Gastroesophageal sphincter (tissue), 3 donors: ENCODE results near the gene ANKZF1.
A peak's percentile ranks its signal among the peaks of the same experiment; 100 is the strongest.

Experiments used
- CTCF ChIP-seq, 4 experiments: fragments of 200-600 bp in 2 of 4; fragments of 450-650 bp in 2 of 4; sonication (generic) in 1 of 4; IDR thresholded peaks; one replicate each; pipeline ENCODE4 v1.5.1; 2017 to 2019; ENCODE audit warnings: antibody characterized with exemption in 4 of 4, mild to moderate bottlenecking in 2 of 4, moderate library complexity in 2 of 4
- EP300 ChIP-seq: sonication (generic); formaldehyde crosslinking; IDR thresholded peaks from one replicate; pipeline ENCODE4 v1.6.1; 2017; ENCODE audit warnings: antibody characterized with exemption, mild to moderate bottlenecking
- POLR2A ChIP-seq, 2 donors: fragments of 450-650 bp; IDR thresholded peaks; one replicate each; pipeline ENCODE4 v1.6.1; 2017; ENCODE audit warnings: antibody characterized with exemption in 2 of 2, mild to moderate bottlenecking in 2 of 2, moderate library complexity in 1 of 2
- POLR2AphosphoS5 ChIP-seq: sonication (generic); formaldehyde crosslinking; IDR thresholded peaks from one replicate; pipeline ENCODE4 v1.6.1; 2017; ENCODE audit warnings: antibody characterized with exemption

DNA sequence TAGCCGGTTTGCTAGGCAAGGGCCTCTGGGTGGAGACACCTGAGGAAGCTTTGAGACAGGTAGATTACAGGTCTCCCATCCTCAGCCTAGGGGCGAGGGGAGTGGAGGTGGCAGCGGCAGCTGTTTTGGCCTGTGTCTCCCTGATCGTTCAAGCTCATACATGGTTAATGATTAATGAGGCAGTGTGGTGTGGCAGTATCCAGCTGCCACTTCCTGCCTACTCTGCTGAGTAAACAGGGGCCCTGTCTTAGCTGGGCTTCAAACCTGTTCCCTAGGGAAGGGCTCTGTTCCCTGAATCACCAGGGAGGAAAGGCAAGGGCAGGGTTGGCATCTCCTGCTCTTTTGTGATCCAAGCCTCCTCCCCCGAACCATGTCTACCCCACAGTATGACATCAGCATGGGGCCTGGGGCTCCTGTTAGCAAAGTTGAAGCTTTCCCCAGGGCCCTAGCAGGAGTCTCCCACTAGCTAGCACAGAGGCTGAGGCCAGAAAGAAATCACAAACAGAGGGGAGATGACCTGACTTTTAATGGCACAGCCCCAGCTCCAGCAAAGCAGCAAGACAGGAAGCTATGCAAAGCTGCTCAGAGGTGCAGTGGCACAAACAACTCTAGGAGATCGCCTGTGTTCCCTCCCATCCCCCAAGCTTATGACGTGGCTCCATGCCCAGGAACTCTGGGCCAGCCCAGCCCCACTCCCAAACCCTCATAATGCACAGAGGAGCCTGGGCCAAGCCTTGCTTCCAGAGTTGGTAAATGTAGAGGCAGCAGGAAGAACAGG, 19.8 kb downstream of the ANKZF1 start:
- TF ChIP-seq EP300 (no peak), CTCF (IDR thresholded peaks at IDR 0.05) (no peak), POLR2A (IDR thresholded peaks at IDR 0.05) (no peak), POLR2AphosphoS5 (peak; percentile 46)
